HepG2 (cell line): ENCODE measurements around the gene ABCB10. TPM values are rescaled to one million over a fixed set of nuclear protein-coding genes. Genes with fewer than 3 reads are reported as not detected.

Source experiments
- DMAP1 ChIP-seq: IDR thresholded peaks from 2 replicates; pipeline ENCODE4 v1.6.1; 2016
- GLMP ChIP-seq: sonication (generic); formaldehyde crosslinking; IDR thresholded peaks from 2 replicates; pipeline ENCODE4 v1.9.0; 2021; ENCODE audit warnings: missing genetic modification reagents, mild to moderate bottlenecking, borderline replicate concordance
- KDM4B ChIP-seq: sonication (generic); formaldehyde crosslinking; IDR thresholded peaks from 2 replicates; pipeline ENCODE4 v1.4.0; 2020; ENCODE audit warnings: missing genetic modification reagents
- PHF8 ChIP-seq: sonication (generic); formaldehyde crosslinking; IDR thresholded peaks from 2 replicates; pipeline ENCODE4 v1.5.0; 2020; ENCODE audit warnings: missing genetic modification reagents
- RARA ChIP-seq: IDR thresholded peaks from 2 replicates; pipeline ENCODE4 v1.6.1; 2016; ENCODE audit warnings: missing genetic modification reagents, missing compliant biosample characterization
- REL ChIP-seq: sonication (generic); formaldehyde crosslinking; conservative IDR thresholded peaks from 2 replicates; pipeline ENCODE4 v1.8.0; 2022; ENCODE audit warnings: mild to moderate bottlenecking, missing genetic modification reagents, moderate library complexity
- REPIN1 ChIP-seq: sonication (generic); formaldehyde crosslinking; IDR thresholded peaks from 2 replicates; pipeline ENCODE4 v1.8.0; 2022; ENCODE audit warnings: missing genetic modification reagents, low read depth, mild to moderate bottlenecking, borderline replicate concordance
- TOE1 ChIP-seq: sonication (generic); formaldehyde crosslinking; IDR thresholded peaks from 2 replicates; pipeline ENCODE4 v1.4.0; 2020; ENCODE audit warnings: mild to moderate bottlenecking, missing genetic modification reagents
- ZBTB4 ChIP-seq: sonication (generic); formaldehyde crosslinking; IDR thresholded peaks from 2 replicates; pipeline ENCODE4 v1.4.0; 2020; ENCODE audit warnings: missing genetic modification reagents, mild to moderate bottlenecking, borderline replicate concordance
- ZNF350 ChIP-seq: sonication (generic); formaldehyde crosslinking; IDR thresholded peaks from 2 replicates; pipeline ENCODE4 v1.4.0; 2020; ENCODE audit warnings: mild to moderate bottlenecking, low read depth, missing genetic modification reagents, borderline replicate concordance
- ZNF589 ChIP-seq: sonication (generic); formaldehyde crosslinking; conservative IDR thresholded peaks from 2 replicates; pipeline ENCODE4 v1.8.0; 2022; ENCODE audit warnings: mild to moderate bottlenecking, moderate library complexity, missing genetic modification reagents
- ZNF777 ChIP-seq: sonication (generic); formaldehyde crosslinking; IDR thresholded peaks from 2 replicates; pipeline ENCODE4 v1.4.0; 2020; ENCODE audit warnings: missing genetic modification reagents
- polyA plus RNA-seq, 8 experiments: library from polyadenylated mRNA; depleted of rRNA in 3 of 8; stranded (reverse) in 7 of 8; unstranded in 1 of 8; fragments of >200 nt; fragmentation: Illumina TruSeq in 4 of 8; extraction: Trizol in 4 of 8; gene quantifications; 2 replicates each; pipeline versions ENCODE4 v1.2.1 to v1.2.3, GENCODE V29; 2011 to 2016; ENCODE audit warnings: low read depth in 4 of 8, missing spikeins in 1 of 8, mixed read lengths in 1 of 8; ENCODE audit not compliant: insufficient read depth in 1 of 8
- total RNA-seq, 5 experiments: library from RNA; depleted of rRNA; stranded (reverse); fragments of >200 nt; fragmentation: Illumina TruSeq; extraction: Trizol; gene quantifications; 2 replicates each; pipeline ENCODE4 v1.2.3, GENCODE V29; 2016; ENCODE audit warnings: low read depth in 1 of 5
- TF ChIP-seq, protein P1 (sequence below): sonication (generic); formaldehyde crosslinking; IDR thresholded peaks from 2 replicates; pipeline ENCODE4 v1.4.0; 2020; ENCODE audit warnings: missing genetic modification reagents
- TF ChIP-seq, protein P2 (sequence below): IDR thresholded peaks from 2 replicates; pipeline ENCODE4 v1.6.1; 2016; ENCODE audit warnings: mild to moderate bottlenecking, missing biosample characterization, missing genetic modification reagents
- TF ChIP-seq, protein P3 (sequence below): conservative IDR thresholded peaks from 2 replicates; pipeline ENCODE4 v1.6.1; 2018; ENCODE audit warnings: missing genetic modification reagents
- TF ChIP-seq, protein P4 (sequence below): sonication (generic); formaldehyde crosslinking; IDR thresholded peaks from 2 replicates; pipeline ENCODE4 v1.4.0; 2020; ENCODE audit warnings: mild to moderate bottlenecking, missing genetic modification reagents, borderline replicate concordance

The ABCB10 gene
- total and polyA plus RNA-seq, 2 of the 13 experiments (the other 11 are each of a cell fraction or from before 2014, with no cell fraction given), result 11.2 to 28.9 TPM

- TF ChIP-seq ZNF777 (CRISPR knock-in tag) (peak; percentile 27; the same call in 1 of the 2 replicates), TOE1 (CRISPR knock-in tag) (no peak), REL (CRISPR knock-in tag) (peak; percentile 85; the same call in 1 of the 2 replicates), ZNF350 (CRISPR knock-in tag) (peak; percentile 76; the same call in 1 of the 2 replicates), GLMP (CRISPR knock-in tag) (no peak), DMAP1 (CRISPR knock-in tag) (0 out of 2 replicates have a peak, but pooled peaks have one; percentile 22), ZBTB4 (CRISPR knock-in tag) (peak; percentile 30; the same call in 1 of the 2 replicates), PHF8 (CRISPR knock-in tag) (peak; percentile 76), KDM4B (peak; percentile 60), ZNF589 (CRISPR knock-in tag) (peak; percentile 94), RARA (CRISPR knock-in tag) (no peak), REPIN1 (CRISPR knock-in tag) (peak; percentile 88; the same call in 1 of the 2 replicates)
- TF ChIP-seq, protein P1, sequence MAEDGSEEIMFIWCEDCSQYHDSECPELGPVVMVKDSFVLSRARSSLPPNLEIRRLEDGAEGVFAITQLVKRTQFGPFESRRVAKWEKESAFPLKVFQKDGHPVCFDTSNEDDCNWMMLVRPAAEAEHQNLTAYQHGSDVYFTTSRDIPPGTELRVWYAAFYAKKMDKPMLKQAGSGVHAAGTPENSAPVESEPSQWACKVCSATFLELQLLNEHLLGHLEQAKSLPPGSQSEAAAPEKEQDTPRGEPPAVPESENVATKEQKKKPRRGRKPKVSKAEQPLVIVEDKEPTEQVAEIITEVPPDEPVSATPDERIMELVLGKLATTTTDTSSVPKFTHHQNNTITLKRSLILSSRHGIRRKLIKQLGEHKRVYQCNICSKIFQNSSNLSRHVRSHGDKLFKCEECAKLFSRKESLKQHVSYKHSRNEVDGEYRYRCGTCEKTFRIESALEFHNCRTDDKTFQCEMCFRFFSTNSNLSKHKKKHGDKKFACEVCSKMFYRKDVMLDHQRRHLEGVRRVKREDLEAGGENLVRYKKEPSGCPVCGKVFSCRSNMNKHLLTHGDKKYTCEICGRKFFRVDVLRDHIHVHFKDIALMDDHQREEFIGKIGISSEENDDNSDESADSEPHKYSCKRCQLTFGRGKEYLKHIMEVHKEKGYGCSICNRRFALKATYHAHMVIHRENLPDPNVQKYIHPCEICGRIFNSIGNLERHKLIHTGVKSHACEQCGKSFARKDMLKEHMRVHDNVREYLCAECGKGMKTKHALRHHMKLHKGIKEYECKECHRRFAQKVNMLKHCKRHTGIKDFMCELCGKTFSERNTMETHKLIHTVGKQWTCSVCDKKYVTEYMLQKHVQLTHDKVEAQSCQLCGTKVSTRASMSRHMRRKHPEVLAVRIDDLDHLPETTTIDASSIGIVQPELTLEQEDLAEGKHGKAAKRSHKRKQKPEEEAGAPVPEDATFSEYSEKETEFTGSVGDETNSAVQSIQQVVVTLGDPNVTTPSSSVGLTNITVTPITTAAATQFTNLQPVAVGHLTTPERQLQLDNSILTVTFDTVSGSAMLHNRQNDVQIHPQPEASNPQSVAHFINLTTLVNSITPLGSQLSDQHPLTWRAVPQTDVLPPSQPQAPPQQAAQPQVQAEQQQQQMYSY (CRISPR knock-in tag), result peak; percentile 92
- TF ChIP-seq, protein P2, sequence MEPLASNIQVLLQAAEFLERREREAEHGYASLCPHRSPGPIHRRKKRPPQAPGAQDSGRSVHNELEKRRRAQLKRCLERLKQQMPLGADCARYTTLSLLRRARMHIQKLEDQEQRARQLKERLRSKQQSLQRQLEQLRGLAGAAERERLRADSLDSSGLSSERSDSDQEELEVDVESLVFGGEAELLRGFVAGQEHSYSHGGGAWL (CRISPR knock-in tag), result peak; percentile 71
- TF ChIP-seq, protein P3, sequence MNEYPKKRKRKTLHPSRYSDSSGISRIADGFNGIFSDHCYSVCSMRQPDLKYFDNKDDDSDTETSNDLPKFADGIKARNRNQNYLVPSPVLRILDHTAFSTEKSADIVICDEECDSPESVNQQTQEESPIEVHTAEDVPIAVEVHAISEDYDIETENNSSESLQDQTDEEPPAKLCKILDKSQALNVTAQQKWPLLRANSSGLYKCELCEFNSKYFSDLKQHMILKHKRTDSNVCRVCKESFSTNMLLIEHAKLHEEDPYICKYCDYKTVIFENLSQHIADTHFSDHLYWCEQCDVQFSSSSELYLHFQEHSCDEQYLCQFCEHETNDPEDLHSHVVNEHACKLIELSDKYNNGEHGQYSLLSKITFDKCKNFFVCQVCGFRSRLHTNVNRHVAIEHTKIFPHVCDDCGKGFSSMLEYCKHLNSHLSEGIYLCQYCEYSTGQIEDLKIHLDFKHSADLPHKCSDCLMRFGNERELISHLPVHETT (CRISPR knock-in tag), result peak; percentile 83; the same call in 1 of the 2 replicates
- TF ChIP-seq, protein P4, sequence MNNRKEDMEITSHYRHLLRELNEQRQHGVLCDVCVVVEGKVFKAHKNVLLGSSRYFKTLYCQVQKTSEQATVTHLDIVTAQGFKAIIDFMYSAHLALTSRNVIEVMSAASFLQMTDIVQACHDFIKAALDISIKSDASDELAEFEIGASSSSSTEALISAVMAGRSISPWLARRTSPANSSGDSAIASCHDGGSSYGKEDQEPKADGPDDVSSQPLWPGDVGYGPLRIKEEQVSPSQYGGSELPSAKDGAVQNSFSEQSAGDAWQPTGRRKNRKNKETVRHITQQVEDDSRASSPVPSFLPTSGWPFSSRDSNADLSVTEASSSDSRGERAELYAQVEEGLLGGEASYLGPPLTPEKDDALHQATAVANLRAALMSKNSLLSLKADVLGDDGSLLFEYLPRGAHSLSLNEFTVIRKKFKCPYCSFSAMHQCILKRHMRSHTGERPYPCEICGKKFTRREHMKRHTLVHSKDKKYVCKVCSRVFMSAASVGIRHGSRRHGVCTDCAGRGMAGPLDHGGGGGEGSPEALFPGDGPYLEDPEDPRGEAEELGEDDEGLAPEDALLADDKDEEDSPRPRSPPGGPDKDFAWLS (CRISPR knock-in tag), result 0 out of 2 replicates have a peak, but pooled peaks have one; percentile 77
Observed at GRCh38 chr1:229558460-229559335, at the start of gene ABCB10 (continued).
